PC-3 (cell line): ENCODE results near the gene DNAAF1. TPM values are rescaled to one million over a fixed set of nuclear protein-coding genes. Genes with fewer than 3 reads are reported as not detected.

Experiments
- ATAC-seq: fragments of 200-7000 bp; cut with Tn5 transposase; 2 replicates; pipeline ENCODE4 v1.9.1; 2020; ENCODE audit warnings: mild to moderate bottlenecking, moderate library complexity
- BruUV-seq: library from RNA; stranded (reverse); fragments of 400-500 nt; replicated peaks from 2 replicates; lab custom pipeline; 2021; lab: Mats Ljungman, UMichigan
- CTCF ChIA-PET: fragments of 300-600 bp; sonication (Branson Sonifier 250); formaldehyde crosslinking; loops from one replicate; lab custom pipeline; 2022; ENCODE audit warnings: antibody characterized with exemption; lab: Charles Lee
- POLR2A ChIA-PET: fragments of 300-600 bp; sonication (Branson Sonifier 250); formaldehyde crosslinking; loops from one replicate; lab custom pipeline; 2022; ENCODE audit warnings: antibody characterized with exemption; ENCODE audit not compliant: unreplicated experiment; lab: Charles Lee
- DNase-seq: peaks from one replicate; pipeline ENCODE4 v3.0.0-alpha.2; 2015
- H2AFZ ChIP-seq: fragments of 300-600 bp; sonication (generic); 2 replicates; pipeline ENCODE4 v1.6.0; 2016; ENCODE audit warnings: antibody characterized with exemption, low read length
- H3F3A ChIP-seq: fragments of 300-600 bp; sonication (generic); one replicate; pipeline ENCODE4 v1.6.0; 2017; ENCODE audit warnings: antibody characterized with exemption, low read length, control low read depth, mild to moderate bottlenecking; ENCODE audit not compliant: unreplicated experiment
- H3K27ac ChIP-seq: fragments of 300-600 bp; sonication (generic); 2 replicates; pipeline ENCODE4 v1.5.1; 2016; ENCODE audit warnings: mild to moderate bottlenecking, low read length
- H3K27me3 ChIP-seq: fragments of 300-600 bp; sonication (generic); 2 replicates; pipeline ENCODE4 v1.6.1; 2016; ENCODE audit warnings: low read length, mixed read lengths
- H3K36me3 ChIP-seq: fragments of 300-600 bp; sonication (generic); 2 replicates; pipeline ENCODE4 v1.6.1; 2016; ENCODE audit warnings: low read depth, mixed run types, low read length, mixed read lengths
- H3K4me1 ChIP-seq: fragments of 300-600 bp; sonication (generic); 2 replicates; pipeline ENCODE4 v1.5.1; 2016; ENCODE audit warnings: low read length; ENCODE audit not compliant: insufficient read depth
- H3K4me2 ChIP-seq: fragments of 300-600 bp; sonication (generic); 2 replicates; pipeline ENCODE4 v1.6.0; 2016; ENCODE audit warnings: low read length
- H3K4me3 ChIP-seq: fragments of 300-600 bp; sonication (generic); 2 replicates; pipeline ENCODE4 v1.5.1; 2016; ENCODE audit warnings: mild to moderate bottlenecking, low read length, mixed read lengths
- H3K79me2 ChIP-seq: fragments of 300-600 bp; sonication (generic); 2 replicates; pipeline ENCODE4 v1.6.1; 2017; ENCODE audit warnings: low read length, mixed read lengths
- H3K9ac ChIP-seq: fragments of 300-600 bp; sonication (generic); 2 replicates; pipeline ENCODE4 v1.6.0; 2016; ENCODE audit warnings: mild to moderate bottlenecking, low read length
- H3K9me2 ChIP-seq: fragments of 300-600 bp; sonication (generic); replicated peaks from 2 replicates; pipeline ENCODE4 v1.6.1; 2016; ENCODE audit warnings: mixed run types, low read length, mixed read lengths
- H3K9me3 ChIP-seq: fragments of 300-600 bp; sonication (generic); 2 replicates; pipeline ENCODE4 v1.6.1; 2016; ENCODE audit warnings: low read length, mixed read lengths
- H4K20me1 ChIP-seq: fragments of 300-600 bp; sonication (generic); 2 replicates; pipeline ENCODE4 v1.6.1; 2016; ENCODE audit warnings: low read length, mixed read lengths
- CTCF ChIP-seq: fragments of 300-600 bp; sonication (generic); conservative IDR thresholded peaks from 2 replicates; pipeline ENCODE4 v1.5.1; 2017; ENCODE audit warnings: antibody characterized with exemption, low read depth, mild to moderate bottlenecking, low read length
- EZH2 ChIP-seq: fragments of 300-600 bp; sonication (generic); IDR thresholded peaks from one replicate; pipeline ENCODE4 v1.6.1; 2017; ENCODE audit warnings: antibody characterized with exemption, mild to moderate bottlenecking, low read length; ENCODE audit not compliant: unreplicated experiment
- EZH2phosphoT487 ChIP-seq: fragments of 300-600 bp; sonication (generic); IDR thresholded peaks from 2 replicates; pipeline ENCODE4 v1.6.1; 2018; ENCODE audit warnings: mild to moderate bottlenecking, antibody characterized with exemption, low read length, borderline replicate concordance
- intact Hi-C: fragments of 100-400 bp; cut with micrococcal nuclease; formaldehyde crosslinking; loops from 2 replicates; pipeline ENCODE4 v1.9.0; 2023
- total RNA-seq: library from RNA; depleted of rRNA; stranded (reverse); fragments of >200 nt; gene quantifications from 2 replicates; pipeline ENCODE4 v1.2.3, GENCODE V29; 2014

The DNAAF1 gene
- total RNA-seq, 1 experiment from 2014 or later: not detected

GRCh38 chr16:84104231-84104630 lies 40.9 kb upstream of the DNAAF1 start:
- peaks cover 2% of the 10 kb centered on the region; the same call in 1 of the 2 replicates for H4K20me1 ChIP-seq

GRCh38 chr16:84105301-84105815 lies 39.8 kb upstream of the DNAAF1 start:
- TF ChIP-seq EZH2 (no peak), CTCF (no peak), EZH2phosphoT487 (no peak)
- Histone ChIP-seq H3K9me3 (no peaks in the 10 kb centered on the region), H3K4me3 (no peak overlapping the region), H3K9ac (no peak overlapping the region), H2AFZ (no peak overlapping the region), H3K79me2 (peaks cover 82% of the 10 kb centered on the region), H3K36me3 (no peaks in the 10 kb centered on the region), H3F3A (no peaks in the 10 kb centered on the region), H4K20me1 (peaks cover under 1% of the 10 kb centered on the region; the same call in 1 of the 2 replicates), H3K4me1 (peaks cover 10% of the 10 kb centered on the region), H3K4me2 (no peak overlapping the region), H3K27ac (no peak overlapping the region), H3K9me2 (no peaks in the 10 kb centered on the region), H3K27me3 (no peaks in the 10 kb centered on the region)
- no peak for ATAC-seq
- BruUV-seq: no TSS peak
- ChIA-PET POLR2A (no interaction called here), CTCF (no interaction called here)
- no peak for DNase-seq
- intact Hi-C loops: no loop called here

More at GRCh38 chr16:84104231-84104630, 40.9 kb upstream of the DNAAF1 start:
- Histone ChIP-seq H3K9me2 (no peaks in the 10 kb centered on the region), H2AFZ (no peak overlapping the region), H3K79me2 (peaks cover 72% of the 10 kb centered on the region), H3K4me1 (peaks cover 18% of the 10 kb centered on the region), H3K9me3 (no peaks in the 10 kb centered on the region), H3F3A (no peaks in the 10 kb centered on the region), H3K27me3 (no peaks in the 10 kb centered on the region), H3K27ac (no peak overlapping the region), H3K36me3 (no peaks in the 10 kb centered on the region), H3K4me2 (no peak overlapping the region), H3K9ac (no peak overlapping the region), H3K4me3 (no peak overlapping the region)
- POLR2A ChIA-PET: no interaction called here
- BruUV-seq: no TSS peak
- DNase-seq (no peak), ATAC-seq (peak; percentile 28; the same call in 1 of the 2 replicates)
- CTCF ChIA-PET: no interaction called here
- TF ChIP-seq EZH2phosphoT487 (no peak), CTCF (no peak), EZH2 (no peak)
- intact Hi-C loops: no loop called here

GRCh38 chr16:84105948-84106740 lies 39.0 kb upstream of the DNAAF1 start:
- CTCF ChIA-PET: no interaction called here
- Histone ChIP-seq H3K36me3 (no peaks in the 10 kb centered on the region), H3K9me3 (no peaks in the 10 kb centered on the region), H3K27me3 (no peaks in the 10 kb centered on the region), H4K20me1 (peaks cover 4% of the 10 kb centered on the region; the same call in 1 of the 2 replicates), H2AFZ (no peak overlapping the region), H3K4me2 (no peak overlapping the region), H3K79me2 (peaks cover 90% of the 10 kb centered on the region), H3K9me2 (no peaks in the 10 kb centered on the region), H3K4me3 (no peak overlapping the region), H3F3A (no peaks in the 10 kb centered on the region), H3K27ac (no peak overlapping the region), H3K4me1 (peaks cover 10% of the 10 kb centered on the region), H3K9ac (no peak overlapping the region)
- DNase-seq (no peak), ATAC-seq (no peak)
- intact Hi-C loops: no loop called here
- no TSS peak for BruUV-seq
- TF ChIP-seq CTCF (no peak), EZH2phosphoT487 (no peak), EZH2 (no peak)
- POLR2A ChIA-PET: no interaction called here
